ENCODE measurements around the gene SPRYD3.
A peak's percentile ranks its signal among the peaks of the same experiment; 100 is the strongest.

Gene SPRYD3, protein sequence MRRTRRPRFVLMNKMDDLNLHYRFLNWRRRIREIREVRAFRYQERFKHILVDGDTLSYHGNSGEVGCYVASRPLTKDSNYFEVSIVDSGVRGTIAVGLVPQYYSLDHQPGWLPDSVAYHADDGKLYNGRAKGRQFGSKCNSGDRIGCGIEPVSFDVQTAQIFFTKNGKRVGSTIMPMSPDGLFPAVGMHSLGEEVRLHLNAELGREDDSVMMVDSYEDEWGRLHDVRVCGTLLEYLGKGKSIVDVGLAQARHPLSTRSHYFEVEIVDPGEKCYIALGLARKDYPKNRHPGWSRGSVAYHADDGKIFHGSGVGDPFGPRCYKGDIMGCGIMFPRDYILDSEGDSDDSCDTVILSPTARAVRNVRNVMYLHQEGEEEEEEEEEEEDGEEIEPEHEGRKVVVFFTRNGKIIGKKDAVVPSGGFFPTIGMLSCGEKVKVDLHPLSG

DNA sequence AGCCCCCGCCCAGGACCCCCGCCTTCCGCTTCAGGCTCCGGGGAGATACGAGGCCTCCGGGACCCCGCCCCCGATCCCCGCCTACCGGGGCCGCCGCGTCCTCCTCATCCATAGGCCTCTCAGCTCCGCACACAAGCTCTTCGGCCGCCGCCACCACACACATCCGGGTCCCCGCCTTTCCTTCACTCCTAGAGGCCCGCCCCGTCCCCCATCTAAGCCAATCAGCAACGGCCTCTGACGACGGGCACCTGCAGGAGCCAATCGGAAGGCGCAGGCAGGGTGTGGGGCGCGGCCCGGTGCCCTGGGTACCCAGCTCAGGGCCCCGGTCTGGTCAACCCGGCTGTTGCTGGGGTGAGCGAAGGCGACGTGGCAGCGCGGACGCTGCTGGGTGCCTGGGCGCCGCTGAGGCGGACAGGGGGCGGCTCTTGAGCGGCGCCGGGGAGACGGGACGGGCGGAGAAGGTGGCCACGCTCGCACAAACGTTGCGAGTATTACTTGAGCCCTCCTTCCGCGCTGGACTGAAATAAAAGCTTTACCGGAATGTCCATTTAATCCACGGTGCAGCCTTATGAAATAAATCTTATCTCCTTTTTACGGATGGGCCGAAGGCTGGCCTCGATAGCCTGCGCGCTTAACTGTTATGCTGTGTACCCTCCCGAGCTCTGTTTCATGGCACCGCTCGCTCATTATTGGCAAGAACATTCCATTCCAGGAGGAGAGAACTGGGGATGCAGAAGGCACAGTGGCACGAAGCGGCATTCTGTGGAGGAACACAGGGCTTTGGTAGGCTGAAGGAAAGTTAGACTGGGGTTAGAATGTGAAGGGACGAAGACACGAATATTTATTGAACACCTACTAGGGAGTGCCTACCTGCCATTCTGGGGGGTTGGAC, at the start of gene SPRYD3:
TSS of gene SPRYD3 (minus strand) at position 165 of the 892 bp plus-strand sequence. CDS start at position 108, 57 bp downstream.
- TF ChIP-seq ZNF70 (CRISPR knock-in tag; IDR thresholded peaks at IDR 0.05) (peak; percentile 43; the same call in 1 of the 2 replicates), CSDC2 (CRISPR knock-in tag; IDR thresholded peaks at IDR 0.05) (no peak), RARB (CRISPR knock-in tag; IDR thresholded peaks at IDR 0.05) (no peak), ESRRG (CRISPR knock-in tag; IDR thresholded peaks at IDR 0.05) (0 out of 2 replicates have a peak, but pooled peaks have one; percentile 10)
- ATAC-seq: peak; percentile 98

DNA sequence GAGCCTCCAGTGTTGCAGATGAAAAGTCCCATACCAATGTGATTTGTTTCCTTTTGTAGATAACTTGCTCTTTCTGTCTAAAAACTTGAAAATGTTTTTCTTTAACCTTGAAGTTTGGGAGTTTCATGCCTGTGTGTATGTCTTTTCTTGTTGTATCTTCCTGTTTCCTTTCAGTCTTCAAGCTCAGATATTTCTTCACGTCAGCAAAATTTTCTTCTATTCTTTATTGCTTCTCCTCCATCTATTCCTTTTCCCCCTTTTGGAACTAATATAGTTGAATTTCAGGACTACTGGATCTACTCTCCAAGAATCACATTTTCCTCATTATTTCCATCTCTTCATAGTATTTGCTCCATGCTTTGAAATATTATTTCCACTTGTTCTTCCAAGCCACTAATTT, 48.0 kb upstream of the SPRYD3 start:
- no peak for TF ChIP-seq ISL1 (CRISPR knock-in tag; IDR thresholded peaks at IDR 0.05)
- no peak for TF ChIP-seq ZFP30 (CRISPR knock-in tag; IDR thresholded peaks at IDR 0.05)
- TF ChIP-seq ZC3H10 (CRISPR knock-in tag; IDR thresholded peaks at IDR 0.05): no peak

DNA sequence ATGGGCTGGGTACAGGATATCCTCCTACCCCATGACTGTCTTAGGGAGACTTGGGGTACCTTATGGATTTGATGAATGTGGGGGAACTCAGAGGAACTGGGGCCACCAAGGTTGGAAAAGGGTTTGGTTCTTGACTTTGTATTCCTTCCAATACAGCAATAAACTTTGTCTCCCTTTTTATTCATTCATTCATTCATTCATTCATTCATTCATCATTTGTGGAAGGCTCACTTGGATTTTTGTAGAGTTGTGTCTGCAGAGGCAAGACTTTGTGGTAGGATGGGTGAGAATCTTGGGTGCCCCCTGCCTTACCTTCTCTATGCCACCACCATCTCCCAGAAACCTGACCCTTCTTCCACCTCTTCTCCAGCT, 45.1 kb upstream of the SPRYD3 start:
- TF ChIP-seq ZFP30 (CRISPR knock-in tag; IDR thresholded peaks at IDR 0.05): no peak
- no peak for TF ChIP-seq GLIS3 (CRISPR knock-in tag; IDR thresholded peaks at IDR 0.05)
- TF ChIP-seq CSDC2 (CRISPR knock-in tag; IDR thresholded peaks at IDR 0.05): no peak
- ATAC-seq: no peak

More for the DNA sequence above, 48.0 kb upstream of the SPRYD3 start:
- ATAC-seq: no peak

DNA sequence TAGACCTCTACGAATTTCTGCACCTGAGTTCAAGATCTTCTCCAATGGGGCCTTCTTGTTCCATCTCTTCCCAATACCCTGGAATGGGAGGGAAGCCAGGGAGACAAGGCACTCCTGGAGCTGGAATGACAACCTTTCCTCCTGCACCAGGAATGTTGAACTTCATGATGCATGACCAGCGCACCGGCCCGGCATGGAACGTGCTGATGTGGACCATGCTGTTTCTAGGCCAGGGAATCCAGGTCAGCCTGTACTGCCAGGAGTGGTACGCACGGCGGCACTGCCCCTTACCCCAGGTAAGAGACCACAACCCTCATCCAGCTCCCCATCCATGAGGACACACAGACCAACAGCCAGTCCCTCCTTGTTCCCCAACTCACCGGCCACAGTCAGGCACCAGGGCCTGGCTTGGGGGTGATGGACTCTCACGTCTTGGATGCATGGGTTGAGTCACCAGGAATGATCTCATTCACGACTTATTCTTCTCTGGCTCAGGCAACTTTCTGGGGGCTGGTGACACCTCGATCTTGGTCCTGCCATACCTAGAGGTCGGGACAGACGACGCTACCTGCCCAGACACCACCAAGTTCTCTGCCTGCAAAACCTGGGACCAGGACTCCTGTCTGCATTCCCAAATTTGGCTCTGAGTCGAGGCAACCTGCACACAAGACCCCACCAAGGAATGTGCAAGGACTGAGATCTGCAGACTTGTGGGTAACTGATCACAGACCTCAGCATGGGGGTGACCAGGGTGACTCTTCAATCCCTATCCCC, 44.6 kb upstream of the SPRYD3 start:
- no peak for TF ChIP-seq CSDC2 (CRISPR knock-in tag; IDR thresholded peaks at IDR 0.05)
- TF ChIP-seq ARNTL (CRISPR knock-in tag; IDR thresholded peaks at IDR 0.05; ENCODE audit: borderline replicate concordance, low read depth): no peak
- TF ChIP-seq ZFP30 (CRISPR knock-in tag; IDR thresholded peaks at IDR 0.05): no peak
- TF ChIP-seq, protein P1, sequence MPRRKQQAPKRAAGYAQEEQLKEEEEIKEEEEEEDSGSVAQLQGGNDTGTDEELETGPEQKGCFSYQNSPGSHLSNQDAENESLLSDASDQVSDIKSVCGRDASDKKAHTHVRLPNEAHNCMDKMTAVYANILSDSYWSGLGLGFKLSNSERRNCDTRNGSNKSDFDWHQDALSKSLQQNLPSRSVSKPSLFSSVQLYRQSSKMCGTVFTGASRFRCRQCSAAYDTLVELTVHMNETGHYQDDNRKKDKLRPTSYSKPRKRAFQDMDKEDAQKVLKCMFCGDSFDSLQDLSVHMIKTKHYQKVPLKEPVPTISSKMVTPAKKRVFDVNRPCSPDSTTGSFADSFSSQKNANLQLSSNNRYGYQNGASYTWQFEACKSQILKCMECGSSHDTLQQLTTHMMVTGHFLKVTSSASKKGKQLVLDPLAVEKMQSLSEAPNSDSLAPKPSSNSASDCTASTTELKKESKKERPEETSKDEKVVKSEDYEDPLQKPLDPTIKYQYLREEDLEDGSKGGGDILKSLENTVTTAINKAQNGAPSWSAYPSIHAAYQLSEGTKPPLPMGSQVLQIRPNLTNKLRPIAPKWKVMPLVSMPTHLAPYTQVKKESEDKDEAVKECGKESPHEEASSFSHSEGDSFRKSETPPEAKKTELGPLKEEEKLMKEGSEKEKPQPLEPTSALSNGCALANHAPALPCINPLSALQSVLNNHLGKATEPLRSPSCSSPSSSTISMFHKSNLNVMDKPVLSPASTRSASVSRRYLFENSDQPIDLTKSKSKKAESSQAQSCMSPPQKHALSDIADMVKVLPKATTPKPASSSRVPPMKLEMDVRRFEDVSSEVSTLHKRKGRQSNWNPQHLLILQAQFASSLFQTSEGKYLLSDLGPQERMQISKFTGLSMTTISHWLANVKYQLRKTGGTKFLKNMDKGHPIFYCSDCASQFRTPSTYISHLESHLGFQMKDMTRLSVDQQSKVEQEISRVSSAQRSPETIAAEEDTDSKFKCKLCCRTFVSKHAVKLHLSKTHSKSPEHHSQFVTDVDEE (CRISPR knock-in tag; IDR thresholded peaks at IDR 0.05): no peak
- TF ChIP-seq TCF4 (CRISPR knock-in tag; IDR thresholded peaks at IDR 0.05; ENCODE audit: borderline replicate concordance): no peak
- TF ChIP-seq, protein P2, sequence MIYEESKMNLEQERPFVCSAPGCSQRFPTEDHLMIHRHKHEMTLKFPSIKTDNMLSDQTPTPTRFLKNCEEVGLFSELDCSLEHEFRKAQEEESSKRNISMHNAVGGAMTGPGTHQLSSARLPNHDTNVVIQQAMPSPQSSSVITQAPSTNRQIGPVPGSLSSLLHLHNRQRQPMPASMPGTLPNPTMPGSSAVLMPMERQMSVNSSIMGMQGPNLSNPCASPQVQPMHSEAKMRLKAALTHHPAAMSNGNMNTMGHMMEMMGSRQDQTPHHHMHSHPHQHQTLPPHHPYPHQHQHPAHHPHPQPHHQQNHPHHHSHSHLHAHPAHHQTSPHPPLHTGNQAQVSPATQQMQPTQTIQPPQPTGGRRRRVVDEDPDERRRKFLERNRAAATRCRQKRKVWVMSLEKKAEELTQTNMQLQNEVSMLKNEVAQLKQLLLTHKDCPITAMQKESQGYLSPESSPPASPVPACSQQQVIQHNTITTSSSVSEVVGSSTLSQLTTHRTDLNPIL (CRISPR knock-in tag; IDR thresholded peaks at IDR 0.05; ENCODE audit: low read depth): no peak
- TF ChIP-seq RARB (CRISPR knock-in tag; IDR thresholded peaks at IDR 0.05): no peak
- TF ChIP-seq, protein P3, sequence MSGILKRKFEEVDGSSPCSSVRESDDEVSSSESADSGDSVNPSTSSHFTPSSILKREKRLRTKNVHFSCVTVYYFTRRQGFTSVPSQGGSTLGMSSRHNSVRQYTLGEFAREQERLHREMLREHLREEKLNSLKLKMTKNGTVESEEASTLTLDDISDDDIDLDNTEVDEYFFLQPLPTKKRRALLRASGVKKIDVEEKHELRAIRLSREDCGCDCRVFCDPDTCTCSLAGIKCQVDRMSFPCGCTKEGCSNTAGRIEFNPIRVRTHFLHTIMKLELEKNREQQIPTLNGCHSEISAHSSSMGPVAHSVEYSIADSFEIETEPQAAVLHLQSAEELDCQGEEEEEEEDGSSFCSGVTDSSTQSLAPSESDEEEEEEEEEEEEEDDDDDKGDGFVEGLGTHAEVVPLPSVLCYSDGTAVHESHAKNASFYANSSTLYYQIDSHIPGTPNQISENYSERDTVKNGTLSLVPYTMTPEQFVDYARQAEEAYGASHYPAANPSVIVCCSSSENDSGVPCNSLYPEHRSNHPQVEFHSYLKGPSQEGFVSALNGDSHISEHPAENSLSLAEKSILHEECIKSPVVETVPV (CRISPR knock-in tag; IDR thresholded peaks at IDR 0.05): no peak
- TF ChIP-seq, protein P4, sequence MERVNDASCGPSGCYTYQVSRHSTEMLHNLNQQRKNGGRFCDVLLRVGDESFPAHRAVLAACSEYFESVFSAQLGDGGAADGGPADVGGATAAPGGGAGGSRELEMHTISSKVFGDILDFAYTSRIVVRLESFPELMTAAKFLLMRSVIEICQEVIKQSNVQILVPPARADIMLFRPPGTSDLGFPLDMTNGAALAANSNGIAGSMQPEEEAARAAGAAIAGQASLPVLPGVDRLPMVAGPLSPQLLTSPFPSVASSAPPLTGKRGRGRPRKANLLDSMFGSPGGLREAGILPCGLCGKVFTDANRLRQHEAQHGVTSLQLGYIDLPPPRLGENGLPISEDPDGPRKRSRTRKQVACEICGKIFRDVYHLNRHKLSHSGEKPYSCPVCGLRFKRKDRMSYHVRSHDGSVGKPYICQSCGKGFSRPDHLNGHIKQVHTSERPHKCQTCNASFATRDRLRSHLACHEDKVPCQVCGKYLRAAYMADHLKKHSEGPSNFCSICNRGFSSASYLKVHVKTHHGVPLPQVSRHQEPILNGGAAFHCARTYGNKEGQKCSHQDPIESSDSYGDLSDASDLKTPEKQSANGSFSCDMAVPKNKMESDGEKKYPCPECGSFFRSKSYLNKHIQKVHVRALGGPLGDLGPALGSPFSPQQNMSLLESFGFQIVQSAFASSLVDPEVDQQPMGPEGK (CRISPR knock-in tag; IDR thresholded peaks at IDR 0.05; ENCODE audit: borderline replicate concordance): no peak
- no peak for TF ChIP-seq ZNF70 (CRISPR knock-in tag; IDR thresholded peaks at IDR 0.05)
- no peak for TF ChIP-seq OSR1 (CRISPR knock-in tag; IDR thresholded peaks at IDR 0.05)
- no peak for TF ChIP-seq SNAI2 (CRISPR knock-in tag; IDR thresholded peaks at IDR 0.05)
- TF ChIP-seq ZC3H10 (CRISPR knock-in tag; IDR thresholded peaks at IDR 0.05): no peak
- no peak for TF ChIP-seq ISL1 (CRISPR knock-in tag; IDR thresholded peaks at IDR 0.05)
- no peak for TF ChIP-seq ZNF565 (CRISPR knock-in tag; conservative IDR thresholded peaks at IDR 0.05; ENCODE audit: low read depth)
- TF ChIP-seq ESRRG (CRISPR knock-in tag; IDR thresholded peaks at IDR 0.05): no peak
- no peak for TF ChIP-seq PPARA (CRISPR knock-in tag; IDR thresholded peaks at IDR 0.05; ENCODE audit: borderline replicate concordance)
- TF ChIP-seq, protein P5, sequence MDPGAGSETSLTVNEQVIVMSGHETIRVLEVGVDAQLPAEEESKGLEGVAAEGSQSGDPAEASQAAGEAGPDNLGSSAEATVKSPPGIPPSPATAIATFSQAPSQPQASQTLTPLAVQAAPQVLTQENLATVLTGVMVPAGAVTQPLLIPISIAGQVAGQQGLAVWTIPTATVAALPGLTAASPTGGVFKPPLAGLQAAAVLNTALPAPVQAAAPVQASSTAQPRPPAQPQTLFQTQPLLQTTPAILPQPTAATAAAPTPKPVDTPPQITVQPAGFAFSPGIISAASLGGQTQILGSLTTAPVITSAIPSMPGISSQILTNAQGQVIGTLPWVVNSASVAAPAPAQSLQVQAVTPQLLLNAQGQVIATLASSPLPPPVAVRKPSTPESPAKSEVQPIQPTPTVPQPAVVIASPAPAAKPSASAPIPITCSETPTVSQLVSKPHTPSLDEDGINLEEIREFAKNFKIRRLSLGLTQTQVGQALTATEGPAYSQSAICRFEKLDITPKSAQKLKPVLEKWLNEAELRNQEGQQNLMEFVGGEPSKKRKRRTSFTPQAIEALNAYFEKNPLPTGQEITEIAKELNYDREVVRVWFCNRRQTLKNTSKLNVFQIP (CRISPR knock-in tag; IDR thresholded peaks at IDR 0.05; ENCODE audit: borderline replicate concordance, low read depth): no peak

More for the DNA sequence above, 44.6 kb upstream of the SPRYD3 start:
- ATAC-seq: 0 out of 3 replicates have a peak, but pooled peaks have one; percentile 33

All from SK-N-SH treated with all-trans-retinoic acid at 6 μM for 48 hours (cell line).